ENCODE measurements around the gene AP1G2. TPM values are rescaled to one million over a fixed set of nuclear protein-coding genes. Genes with fewer than 3 reads are reported as not detected.

AP1G2 gene
- total and polyA plus RNA-seq, 2 of the 13 experiments (the other 11 are each of a cell fraction or from before 2014, with no cell fraction given) = 96.9 to 611 TPM

GRCh38 chr14:23538785-23539184, 28.8 kb downstream of the AP1G2 start:
- H2AFZ ChIP-seq (ENCODE audit: low read length) = no peak overlapping the region
- no peaks in the 10 kb centered on the region for H3K36me3 ChIP-seq (replicated peaks in 1 of 2; ENCODE audit: control insufficient read depth in 1 of 2, insufficient read depth in 2 of 2, low read length in 2 of 2)
- BruUV-seq (replicated peaks) = no TSS peak
- intact Hi-C loops (cut with micrococcal nuclease; ENCODE audit: unreplicated experiment) (loop anchor here (1.0 to 2.0 kb wide), 3 partner anchors 46 to 60 kb away; no protein-coding TSS in a partner anchor), in situ Hi-C loops (cut with HindIII; ENCODE audit: extremely low pct_ligation_motif_present, low pct_unique_long_range_greater_than_20kb) (no loop called here)
- H3K9me3 ChIP-seq (ENCODE audit: low read length) = no peaks in the 10 kb centered on the region
- ATAC-seq (peak; percentile 7; the same call in 2 of the 3 replicates), DNase-seq (ENCODE audit: low spot score) (no peak), FAIRE-seq (no peak)
- 28% methylated on average over 7 of the region's 7 CpGs for WGBS (ENCODE audit: low lambda C conversion rate)
- peaks cover 6% of the 10 kb centered on the region; the same call in 1 of the 2 replicates for H3K4me1 ChIP-seq (ENCODE audit: insufficient read depth, low read length)
- H3K4me3 ChIP-seq (replicated peaks in 1 of 3; ENCODE audit: insufficient read depth in 1 of 3, low read depth in 2 of 3, low read length in 3 of 3) = no peak overlapping the region
- H4K20me1 ChIP-seq (ENCODE audit: insufficient read depth, low read length) = no peaks in the 10 kb centered on the region
- H3K27me3 ChIP-seq (ENCODE audit: control insufficient read depth in 1 of 2, insufficient read depth in 2 of 2, low read length in 2 of 2) = no peaks in the 10 kb centered on the region
- no peak for TF ChIP-seq IRF9 (CRISPR knock-in tag; IDR thresholded peaks at IDR 0.05; ENCODE audit: borderline replicate concordance)
- TF ChIP-seq TCF7 (IDR thresholded peaks at IDR 0.05; ENCODE audit: low read depth) = 0 out of 2 replicates have a peak, but pooled peaks have one; percentile 7
- TF ChIP-seq ZNF605 (CRISPR knock-in tag; IDR thresholded peaks at IDR 0.05) = no peak
- 0 out of 2 replicates have a peak, but pooled peaks have one; percentile 25 for TF ChIP-seq ZXDC (CRISPR knock-in tag; IDR thresholded peaks at IDR 0.05)
- TF ChIP-seq CENPT (CRISPR knock-in tag; IDR thresholded peaks at IDR 0.05; ENCODE audit: low read depth) = peak; percentile 26; the same call in 1 of the 2 replicates
- no peak for TF ChIP-seq WIZ (CRISPR knock-in tag; IDR thresholded peaks at IDR 0.05)
- 0 out of 2 replicates have a peak, but pooled peaks have one; percentile 20 for TF ChIP-seq IKZF1 (IDR thresholded peaks at IDR 0.05)
- TF ChIP-seq MTA1 (CRISPR knock-in tag; IDR thresholded peaks at IDR 0.05; ENCODE audit: borderline replicate concordance) = 0 out of 2 replicates have a peak, but pooled peaks have one; percentile 7
- peak; percentile 70 for TF ChIP-seq ZNF263 (CRISPR knock-in tag; IDR thresholded peaks at IDR 0.05)
- peak; percentile 66; the same call in 1 of the 2 replicates for TF ChIP-seq ZNF446 (CRISPR knock-in tag; IDR thresholded peaks at IDR 0.05)
- TF ChIP-seq HES4 (CRISPR knock-in tag; IDR thresholded peaks at IDR 0.05; ENCODE audit: borderline replicate concordance) = 0 out of 2 replicates have a peak, but pooled peaks have one; percentile 52
- no peaks in the 10 kb centered on the region for H3K79me2 ChIP-seq (ENCODE audit: insufficient read depth, low read length)
- ChIA-PET POLR2A (interaction anchor here (0.7 to 3.5 kb wide), 4 partner anchors 8 to 444 kb away, joined by 3 to 17 read pairs (median 4); partner anchors contain the start of genes ACIN1, C14orf119 and THTPA), CTCF (ENCODE audit: low intra/inter-chr PET ratio, low total read pairs) (interaction anchor here (1.0 to 3.0 kb wide), 7 partner anchors 12 to 211 kb away, joined by 3 to 58 read pairs (median 5); no protein-coding TSS in a partner anchor)
- no peak overlapping the region for H3K27ac ChIP-seq (ENCODE audit: extremely low read length, insufficient read depth, low read length)
- no peak overlapping the region for H3K4me2 ChIP-seq (ENCODE audit: low read depth, low read length)
- no peak overlapping the region for H3K9ac ChIP-seq (ENCODE audit: insufficient read depth, low read depth, low read length)
